Left ventricle myocardium inferior (tissue), 1 donor: ENCODE results near the gene CCNJL. TPM values are rescaled to one million over a fixed set of nuclear protein-coding genes. Genes with fewer than 3 reads are reported as not detected.

Experiments used
- DNase-seq: peaks from one replicate; pipeline ENCODE4 v3.0.0-alpha.2; 2020
- H3K27ac ChIP-seq: fragments of 200-600 bp; replicated peaks from 2 replicates; pipeline ENCODE4 v1.8.0; 2021
- H3K27me3 ChIP-seq: fragments of 200-600 bp; 2 replicates; pipeline ENCODE4 v1.8.0; 2021; ENCODE audit warnings: low read depth
- H3K36me3 ChIP-seq: fragments of 200-600 bp; 2 replicates; pipeline ENCODE4 v1.8.0; 2021
- H3K4me1 ChIP-seq: fragments of 200-600 bp; 2 replicates; pipeline ENCODE4 v1.8.0; 2021
- H3K4me3 ChIP-seq: fragments of 200-600 bp; 2 replicates; pipeline ENCODE4 v1.8.0; 2021; ENCODE audit warnings: mild to moderate bottlenecking, moderate library complexity
- H3K9me3 ChIP-seq: fragments of 200-600 bp; replicated peaks from 2 replicates; pipeline ENCODE4 v1.8.0; 2021
- intact Hi-C: fragments of 100-400 bp; cut with micrococcal nuclease; formaldehyde crosslinking; loops from one replicate; pipeline ENCODE4 v1.11.0; 2022
- total RNA-seq: library from RNA; stranded (reverse); fragmentation: NEBNext Ultra II Directional; extraction: Animal tissue kit (Norgen Biotek cat#: 25700); gene quantifications from one replicate; pipeline ENCODE4 v1.2.1, GENCODE V29; 2021
- TF ChIP-seq, protein P1 (sequence below): fragments of 200-600 bp; IDR thresholded peaks from 2 replicates; pipeline ENCODE4 v1.8.0; 2021; ENCODE audit warnings: antibody characterized with exemption, mild to moderate bottlenecking, borderline replicate concordance
- donor health status: DM: no; HTN: yes; CAD: no; lungs with severe emphysema.

Gene CCNJL
- total RNA-seq, 1 donor from 2014 or later = 6.5 TPM

DNA sequence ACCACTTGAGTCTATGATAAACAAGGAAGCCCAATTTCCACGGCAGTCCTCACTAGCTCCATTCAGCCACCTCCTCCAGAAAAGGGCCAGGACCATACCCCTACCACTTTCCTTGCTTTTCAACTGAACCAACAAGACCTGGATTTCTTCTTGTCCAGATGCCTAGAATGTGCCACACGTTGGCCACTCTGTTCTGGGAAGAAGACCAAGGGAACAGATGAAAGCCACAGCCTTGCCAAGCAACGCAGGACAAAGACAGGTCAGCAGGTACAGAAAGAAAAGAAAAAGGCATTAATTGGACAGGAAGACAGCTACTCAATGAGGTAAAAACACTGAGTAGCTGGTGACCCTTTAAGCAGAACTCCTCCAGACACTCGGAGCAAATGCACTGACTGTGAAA is 2.2 kb downstream of the CCNJL start:
- Histone ChIP-seq H3K27ac (peak overlapping the region; percentile 83), H3K27me3 (no peaks in the 10 kb centered on the region), H3K4me3 (no peak overlapping the region), H3K4me1 (peaks cover 46% of the 10 kb centered on the region), H3K36me3 (no peaks in the 10 kb centered on the region), H3K9me3 (no peaks in the 10 kb centered on the region)
- intact Hi-C loops = no loop called here
- TF ChIP-seq, protein P1, sequence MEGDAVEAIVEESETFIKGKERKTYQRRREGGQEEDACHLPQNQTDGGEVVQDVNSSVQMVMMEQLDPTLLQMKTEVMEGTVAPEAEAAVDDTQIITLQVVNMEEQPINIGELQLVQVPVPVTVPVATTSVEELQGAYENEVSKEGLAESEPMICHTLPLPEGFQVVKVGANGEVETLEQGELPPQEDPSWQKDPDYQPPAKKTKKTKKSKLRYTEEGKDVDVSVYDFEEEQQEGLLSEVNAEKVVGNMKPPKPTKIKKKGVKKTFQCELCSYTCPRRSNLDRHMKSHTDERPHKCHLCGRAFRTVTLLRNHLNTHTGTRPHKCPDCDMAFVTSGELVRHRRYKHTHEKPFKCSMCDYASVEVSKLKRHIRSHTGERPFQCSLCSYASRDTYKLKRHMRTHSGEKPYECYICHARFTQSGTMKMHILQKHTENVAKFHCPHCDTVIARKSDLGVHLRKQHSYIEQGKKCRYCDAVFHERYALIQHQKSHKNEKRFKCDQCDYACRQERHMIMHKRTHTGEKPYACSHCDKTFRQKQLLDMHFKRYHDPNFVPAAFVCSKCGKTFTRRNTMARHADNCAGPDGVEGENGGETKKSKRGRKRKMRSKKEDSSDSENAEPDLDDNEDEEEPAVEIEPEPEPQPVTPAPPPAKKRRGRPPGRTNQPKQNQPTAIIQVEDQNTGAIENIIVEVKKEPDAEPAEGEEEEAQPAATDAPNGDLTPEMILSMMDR = no peak
- DNase-seq = no peak

DNA sequence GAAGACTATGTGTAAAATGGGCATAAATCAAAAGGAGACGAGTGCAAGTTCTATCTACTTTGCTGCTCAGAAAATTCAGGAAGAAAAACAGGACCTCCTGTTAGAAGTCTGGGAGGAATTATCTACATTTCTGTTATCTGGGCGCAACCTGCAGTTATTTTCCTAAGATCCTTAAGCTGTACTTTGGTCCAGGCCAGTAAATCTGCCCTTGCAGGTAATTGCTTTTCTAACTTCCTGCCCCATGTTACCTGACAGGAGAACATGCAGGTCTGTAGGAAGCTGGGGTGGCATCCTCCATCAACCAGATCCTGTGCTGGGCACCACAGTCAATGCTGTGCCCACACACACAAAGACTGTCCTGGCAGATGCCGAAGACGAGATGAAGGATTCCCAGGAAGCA is 5.7 kb downstream of the CCNJL start:
- Histone ChIP-seq H3K9me3 (no peaks in the 10 kb centered on the region), H3K27ac (no peak overlapping the region), H3K4me3 (no peak overlapping the region), H3K27me3 (no peaks in the 10 kb centered on the region), H3K36me3 (no peaks in the 10 kb centered on the region), H3K4me1 (peaks cover 38% of the 10 kb centered on the region)
- TF ChIP-seq, protein P1 = no peak
- intact Hi-C loops = no loop called here
- no peak for DNase-seq

DNA sequence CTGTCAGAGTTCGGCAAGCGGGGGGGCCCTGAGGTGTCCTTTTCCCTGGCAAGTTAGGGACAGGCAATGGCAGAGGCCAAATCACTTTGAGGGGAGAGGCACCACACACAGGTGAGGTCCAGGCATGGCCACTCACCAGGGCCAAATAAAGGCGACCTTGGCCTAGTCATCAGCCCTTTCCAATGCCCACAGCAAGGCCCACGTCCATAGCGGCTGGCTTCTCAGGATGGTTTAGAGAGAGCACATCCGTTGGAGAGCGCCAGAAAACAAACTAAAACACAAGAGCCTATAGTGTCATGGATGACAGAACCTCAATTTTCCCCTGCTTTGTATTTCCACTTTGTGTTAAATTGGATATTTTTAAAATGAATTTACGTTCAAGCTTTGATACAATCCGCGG is 7.0 kb downstream of the CCNJL start:
- no peak overlapping the region for H3K4me3 ChIP-seq
- H3K36me3 ChIP-seq = no peaks in the 10 kb centered on the region
- TF ChIP-seq, protein P1 = no peak
- peaks cover 26% of the 10 kb centered on the region for H3K4me1 ChIP-seq
- H3K9me3 ChIP-seq = no peaks in the 10 kb centered on the region
- H3K27me3 ChIP-seq = no peaks in the 10 kb centered on the region
- intact Hi-C loops = no loop called here
- no peak overlapping the region for H3K27ac ChIP-seq
- DNase-seq = no peak

DNA sequence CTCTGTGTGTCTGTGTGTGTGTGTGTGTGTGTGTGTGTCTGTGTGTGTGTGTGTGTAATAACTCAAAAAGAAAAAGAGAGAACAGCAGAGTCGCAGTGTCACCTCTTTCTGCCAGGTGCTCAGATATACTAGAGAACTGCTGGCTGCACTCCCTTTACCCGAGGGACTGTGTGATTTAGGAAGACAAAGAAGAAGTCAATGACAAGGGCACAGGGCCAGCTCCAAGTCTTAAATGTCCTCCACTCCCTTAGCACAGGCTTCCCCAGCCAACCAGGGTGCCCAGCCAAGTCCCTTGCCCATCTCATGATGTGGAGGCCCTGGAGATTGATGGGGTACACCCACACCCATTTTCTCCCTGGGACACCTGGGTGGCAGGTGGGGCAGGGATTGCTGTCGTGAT is 8.7 kb downstream of the CCNJL start:
- H3K27me3 ChIP-seq = no peaks in the 10 kb centered on the region
- H3K4me1 ChIP-seq = peaks cover 11% of the 10 kb centered on the region
- intact Hi-C loops = no loop called here
- TF ChIP-seq, protein P1 = no peak
- no peaks in the 10 kb centered on the region for H3K36me3 ChIP-seq
- H3K27ac ChIP-seq = no peak overlapping the region
- H3K4me3 ChIP-seq = no peak overlapping the region
- H3K9me3 ChIP-seq = no peaks in the 10 kb centered on the region
- peak; percentile 25 for DNase-seq

DNA sequence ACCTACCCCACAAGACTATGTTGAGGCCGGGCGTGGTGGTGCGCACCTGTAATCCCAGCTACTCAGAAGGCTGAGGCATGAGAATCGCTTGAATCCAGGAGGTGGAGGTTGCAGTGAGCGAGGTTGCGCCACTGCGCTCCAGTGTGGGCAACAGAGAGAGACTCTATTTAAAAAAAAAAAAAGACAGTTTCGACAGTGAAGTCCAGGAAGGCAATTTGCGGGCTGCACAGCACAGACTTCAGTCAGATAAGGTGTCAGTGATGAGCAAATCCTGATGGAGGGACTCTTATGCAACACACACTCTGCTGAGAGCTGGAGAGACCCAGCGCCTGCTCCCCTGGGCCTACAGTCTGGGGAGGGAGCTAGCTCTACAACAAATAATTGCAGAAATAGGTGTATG is 14.2 kb downstream of the CCNJL start:
- TF ChIP-seq, protein P1 = no peak
- H3K36me3 ChIP-seq = no peaks in the 10 kb centered on the region
- H3K4me3 ChIP-seq = no peak overlapping the region
- no peaks in the 10 kb centered on the region for H3K9me3 ChIP-seq
- DNase-seq = no peak
- peaks cover 31% of the 10 kb centered on the region for H3K4me1 ChIP-seq
- intact Hi-C loops = no loop called here
- no peak overlapping the region for H3K27ac ChIP-seq
- H3K27me3 ChIP-seq = no peaks in the 10 kb centered on the region

DNA sequence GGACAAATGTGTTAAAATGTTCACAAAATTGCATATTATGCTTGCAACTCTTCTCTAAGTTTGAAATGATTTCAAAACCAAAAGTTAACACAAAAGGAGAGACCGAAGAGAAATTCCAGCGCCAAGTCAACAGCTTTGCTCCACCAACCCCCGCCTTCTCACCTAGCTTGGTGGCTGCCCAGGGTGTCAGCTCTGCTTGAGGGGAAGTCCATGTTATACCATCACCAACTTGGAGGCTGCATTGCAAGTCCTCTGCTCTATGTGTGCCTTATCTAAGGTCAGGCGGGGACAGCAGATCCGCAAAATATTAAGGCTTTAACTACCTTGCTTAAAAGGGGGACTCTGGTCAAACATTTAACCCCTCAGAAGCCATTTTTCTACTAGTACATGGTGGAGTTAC is 14.6 kb downstream of the CCNJL start:
- intact Hi-C loops = no loop called here
- no peaks in the 10 kb centered on the region for H3K36me3 ChIP-seq
- H3K4me1 ChIP-seq = peaks cover 29% of the 10 kb centered on the region
- H3K27me3 ChIP-seq = no peaks in the 10 kb centered on the region
- no peak overlapping the region for H3K4me3 ChIP-seq
- H3K9me3 ChIP-seq = no peaks in the 10 kb centered on the region
- H3K27ac ChIP-seq = no peak overlapping the region
- TF ChIP-seq, protein P1 = no peak
- no peak for DNase-seq
